ENCODE results near the gene ITGAD.

Gene ITGAD

DNA sequence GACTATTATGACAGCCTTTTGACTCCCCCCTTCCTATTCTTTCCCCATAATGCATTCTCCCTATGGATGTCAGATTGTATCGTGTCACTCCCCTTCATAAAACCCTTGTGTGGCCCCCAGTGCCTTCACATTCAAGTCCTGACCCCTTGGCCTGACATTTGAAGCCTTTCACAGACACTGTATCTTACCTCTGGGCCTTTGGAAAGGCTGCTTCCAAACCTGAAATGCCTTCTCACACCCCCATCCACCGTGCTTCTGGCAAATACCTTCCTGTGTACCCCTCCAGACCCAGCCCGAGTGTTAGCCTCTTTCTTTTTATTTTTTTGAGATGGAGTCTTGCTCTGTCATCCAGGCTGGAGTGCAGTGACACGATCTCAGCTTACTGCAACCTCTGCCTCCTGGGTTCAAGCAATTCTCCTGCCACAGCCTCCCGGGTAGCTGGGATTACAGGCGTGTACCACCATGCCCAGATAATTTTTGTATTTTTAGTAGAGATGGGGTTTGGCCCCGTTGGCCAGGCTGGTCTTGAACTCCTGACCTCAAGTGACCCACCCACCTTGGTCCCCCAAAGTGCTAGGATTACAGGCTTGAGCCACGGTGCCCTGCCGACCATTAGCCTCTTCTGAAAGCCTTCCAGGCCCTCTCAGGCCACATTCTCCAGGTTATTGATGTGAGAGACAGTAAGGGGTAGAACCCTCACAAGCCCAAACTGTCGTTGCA, 68.2 kb downstream of the ITGAD start:
- H3K27ac Mint-ChIP-seq, result peak overlapping the region; percentile 47
- DNase-seq, result no peak
- no peaks in the 10 kb centered on the region for H3K27me3 Mint-ChIP-seq
- no peak overlapping the region for H3K4me3 Mint-ChIP-seq
- peaks cover 63% of the 10 kb centered on the region for H3K36me3 Mint-ChIP-seq (ENCODE audit: low read depth)
- peaks cover 33% of the 10 kb centered on the region for H3K4me1 Mint-ChIP-seq (ENCODE audit: low read depth)
- no peaks in the 10 kb centered on the region for H3K9me3 Mint-ChIP-seq

DNA sequence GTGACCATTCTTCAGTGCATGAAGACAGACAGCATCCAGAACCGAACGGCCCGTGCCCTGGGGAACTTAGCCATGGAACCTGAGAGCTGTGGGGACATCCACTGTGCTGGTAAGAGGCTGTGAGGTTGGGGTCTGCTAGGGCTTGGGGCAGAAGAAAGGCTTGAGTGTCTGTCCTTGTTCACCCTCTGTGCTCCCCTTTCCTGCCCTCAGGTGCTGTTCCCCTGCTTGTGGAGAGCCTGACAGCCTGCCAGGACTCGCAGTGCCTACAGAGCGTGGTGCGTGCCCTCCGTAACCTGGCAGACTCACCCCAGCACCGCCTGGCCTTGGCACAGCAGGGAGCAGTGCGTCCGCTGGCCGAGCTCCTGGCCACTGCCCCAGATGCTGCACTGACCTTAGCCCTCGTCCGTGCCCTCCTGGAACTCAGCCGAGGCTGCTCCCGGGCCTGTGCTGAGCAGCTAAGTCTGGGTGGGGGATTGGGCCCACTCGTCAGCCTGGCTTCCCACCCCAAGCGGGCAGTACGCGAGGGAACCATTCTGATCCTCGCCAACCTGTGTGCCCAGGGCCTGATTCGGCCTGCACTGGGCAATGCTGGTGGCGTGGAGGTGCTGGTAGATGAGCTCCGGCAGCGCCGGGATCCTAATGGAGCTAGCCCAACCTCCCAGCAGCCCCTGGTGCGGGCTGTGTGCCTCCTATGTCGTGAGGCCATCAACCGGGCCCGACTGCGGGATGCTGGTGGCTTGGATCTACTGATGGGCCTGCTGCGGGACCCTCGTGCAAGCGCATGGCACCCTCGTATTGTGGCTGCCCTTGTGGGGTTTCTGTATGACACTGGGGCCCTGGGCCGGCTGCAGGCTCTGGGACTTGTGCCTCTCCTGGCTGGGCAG, 69.0 kb downstream of the ITGAD start:
- Mint-ChIP-seq H3K4me3 (no peak overlapping the region), H3K4me1 (ENCODE audit: low read depth) (peaks cover 30% of the 10 kb centered on the region), H3K36me3 (ENCODE audit: low read depth) (peaks cover 61% of the 10 kb centered on the region), H3K9me3 (no peaks in the 10 kb centered on the region), H3K27me3 (no peaks in the 10 kb centered on the region), H3K27ac (no peak overlapping the region)
- DNase-seq, result no peak

DNA sequence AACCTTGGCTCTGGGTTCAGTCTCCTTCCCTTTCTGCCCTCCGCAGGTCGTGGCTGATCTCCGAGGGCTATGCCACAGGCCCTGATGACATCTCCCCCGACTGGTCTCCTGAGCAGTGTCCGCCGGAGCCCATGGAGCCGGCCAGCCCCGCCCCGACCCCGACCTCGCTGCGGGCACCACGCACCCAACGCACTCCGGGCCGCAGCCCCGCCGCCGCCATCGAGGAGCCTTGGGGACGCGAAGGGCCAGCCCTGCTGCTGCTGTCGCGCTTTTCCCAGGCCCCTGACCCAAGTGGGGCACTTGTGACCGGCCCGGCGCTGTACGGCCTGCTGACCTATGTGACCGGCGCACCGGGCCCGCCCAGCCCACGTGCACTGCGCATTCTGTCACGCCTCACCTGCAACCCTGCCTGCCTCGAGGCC, 71.2 kb downstream of the ITGAD start:
- H3K9me3 Mint-ChIP-seq, result no peaks in the 10 kb centered on the region
- H3K27me3 Mint-ChIP-seq, result no peaks in the 10 kb centered on the region
- no peak overlapping the region for H3K27ac Mint-ChIP-seq
- peaks cover 30% of the 10 kb centered on the region for H3K4me1 Mint-ChIP-seq (ENCODE audit: low read depth)
- no peak overlapping the region for H3K4me3 Mint-ChIP-seq
- DNase-seq, result no peak
- peaks cover 50% of the 10 kb centered on the region for H3K36me3 Mint-ChIP-seq (ENCODE audit: low read depth)

DNA sequence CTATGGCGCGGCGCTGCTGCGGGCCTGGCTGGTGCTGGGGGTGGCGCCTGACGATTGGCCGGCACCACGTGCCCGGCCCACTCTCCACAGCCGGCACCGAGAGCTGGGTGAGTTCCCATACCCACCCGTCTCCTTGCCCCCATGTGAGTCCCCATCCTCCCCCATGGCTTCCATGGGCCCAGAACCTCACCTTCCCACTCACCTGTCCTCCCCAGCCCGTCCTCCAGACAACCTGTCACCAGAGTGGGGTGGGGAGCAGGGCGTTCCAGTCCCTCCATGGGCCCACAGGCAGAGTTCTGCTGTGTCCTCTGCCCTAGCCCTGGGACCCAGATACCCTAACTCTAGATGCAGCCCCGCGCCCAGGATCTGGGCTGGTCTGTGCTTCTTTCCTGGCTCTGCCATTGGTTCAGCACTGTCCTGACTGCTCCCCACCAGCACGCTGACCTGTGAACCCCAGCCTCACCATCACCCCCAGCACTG, 71.7 kb downstream of the ITGAD start:
- Mint-ChIP-seq H3K36me3 (ENCODE audit: low read depth) (peaks cover 50% of the 10 kb centered on the region), H3K4me1 (ENCODE audit: low read depth) (peaks cover 29% of the 10 kb centered on the region), H3K9me3 (no peaks in the 10 kb centered on the region), H3K27ac (no peak overlapping the region), H3K27me3 (no peaks in the 10 kb centered on the region), H3K4me3 (no peak overlapping the region)
- no peak for DNase-seq

DNA sequence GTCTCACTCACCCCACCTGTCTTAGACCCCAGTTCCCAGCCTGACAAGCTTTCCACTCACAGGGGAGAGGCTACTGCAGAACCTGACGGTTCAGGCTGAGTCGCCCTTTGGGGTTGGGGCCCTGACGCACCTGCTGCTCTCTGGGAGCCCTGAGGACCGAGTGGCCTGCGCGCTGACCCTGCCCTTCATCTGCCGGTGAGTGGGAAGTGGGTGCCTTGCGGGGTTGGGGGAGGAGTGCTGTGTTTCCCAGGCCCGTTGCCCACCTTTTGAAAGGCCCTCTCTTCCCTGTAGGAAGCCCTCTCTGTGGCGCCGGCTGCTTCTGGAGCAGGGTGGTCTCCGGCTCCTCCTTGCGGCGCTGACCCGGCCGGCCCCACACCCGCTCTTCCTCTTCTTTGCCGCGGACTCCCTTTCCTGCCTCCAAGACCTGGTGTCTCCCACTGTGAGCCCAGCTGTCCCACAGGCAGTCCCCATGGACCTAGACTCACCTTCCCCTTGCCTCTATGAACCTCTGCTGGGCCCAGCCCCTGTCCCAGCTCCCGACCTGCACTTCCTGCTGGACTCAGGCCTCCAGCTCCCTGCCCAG, 72.7 kb downstream of the ITGAD start:
- no peak overlapping the region for H3K27ac Mint-ChIP-seq
- H3K4me1 Mint-ChIP-seq (ENCODE audit: low read depth), result peaks cover 20% of the 10 kb centered on the region
- DNase-seq, result no peak
- peaks cover 50% of the 10 kb centered on the region for H3K36me3 Mint-ChIP-seq (ENCODE audit: low read depth)
- H3K4me3 Mint-ChIP-seq, result no peak overlapping the region
- H3K27me3 Mint-ChIP-seq, result no peaks in the 10 kb centered on the region
- H3K9me3 Mint-ChIP-seq, result no peaks in the 10 kb centered on the region

DNA sequence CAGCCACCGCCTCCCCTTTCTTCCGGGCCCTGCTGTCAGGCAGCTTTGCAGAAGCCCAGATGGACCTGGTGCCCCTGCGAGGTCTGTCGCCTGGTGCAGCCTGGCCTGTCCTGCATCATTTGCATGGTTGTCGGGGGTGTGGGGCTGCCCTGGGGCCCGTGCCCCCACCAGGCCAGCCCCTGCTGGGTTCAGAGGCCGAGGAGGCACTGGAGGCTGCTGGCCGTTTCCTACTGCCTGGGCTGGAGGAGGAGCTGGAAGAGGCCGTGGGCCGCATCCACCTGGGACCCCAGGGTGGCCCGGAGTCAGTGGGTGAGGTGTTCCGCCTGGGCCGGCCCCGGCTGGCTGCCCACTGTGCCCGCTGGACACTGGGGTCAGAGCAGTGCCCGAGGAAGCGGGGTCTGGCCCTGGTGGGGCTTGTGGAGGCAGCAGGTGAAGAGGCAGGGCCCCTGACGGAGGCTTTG, 73.3 kb downstream of the ITGAD start:
- Mint-ChIP-seq H3K27ac (peak overlapping the region; percentile 78), H3K36me3 (ENCODE audit: low read depth) (peaks cover 50% of the 10 kb centered on the region), H3K27me3 (peaks cover 5% of the 10 kb centered on the region), H3K4me3 (no peak overlapping the region), H3K4me1 (ENCODE audit: low read depth) (peaks cover 16% of the 10 kb centered on the region), H3K9me3 (no peaks in the 10 kb centered on the region)
- DNase-seq, result no peak

DNA sequence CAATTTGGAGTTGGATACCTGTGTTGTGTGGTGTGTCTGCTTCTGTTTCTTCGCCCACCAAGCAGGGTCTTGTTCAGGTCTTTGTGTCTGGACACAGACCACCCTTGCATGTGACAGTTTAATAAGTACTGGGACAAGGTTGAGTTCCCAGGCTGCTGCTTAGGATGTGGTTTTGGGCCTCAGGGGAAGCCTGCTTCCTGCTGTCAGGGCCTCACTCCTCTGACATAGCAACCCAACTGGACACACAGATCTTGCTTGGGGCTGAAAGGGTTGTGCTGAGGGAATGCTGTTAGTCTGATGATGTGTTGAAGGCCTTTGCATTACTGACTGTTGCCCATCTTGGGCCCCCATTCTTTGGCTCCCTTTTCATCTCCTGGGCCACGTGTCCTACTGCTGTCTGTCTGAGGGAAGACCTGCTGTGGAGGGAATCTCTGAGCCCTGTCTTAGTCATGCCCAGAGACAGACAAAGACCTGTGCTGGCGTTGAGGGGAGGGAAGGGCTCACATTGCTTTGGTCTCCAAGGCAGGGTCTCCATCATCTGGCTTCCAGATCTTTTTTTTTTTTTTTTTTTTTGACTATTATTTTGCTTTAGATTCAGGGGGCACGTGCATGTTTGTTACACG, 74.1 kb downstream of the ITGAD start:
- DNase-seq, result no peak
- Mint-ChIP-seq H3K36me3 (ENCODE audit: low read depth) (peaks cover 47% of the 10 kb centered on the region), H3K27me3 (peaks cover 7% of the 10 kb centered on the region), H3K4me3 (no peak overlapping the region), H3K27ac (peak overlapping the region; percentile 78), H3K9me3 (no peaks in the 10 kb centered on the region), H3K4me1 (ENCODE audit: low read depth) (peaks cover 16% of the 10 kb centered on the region)

DNA sequence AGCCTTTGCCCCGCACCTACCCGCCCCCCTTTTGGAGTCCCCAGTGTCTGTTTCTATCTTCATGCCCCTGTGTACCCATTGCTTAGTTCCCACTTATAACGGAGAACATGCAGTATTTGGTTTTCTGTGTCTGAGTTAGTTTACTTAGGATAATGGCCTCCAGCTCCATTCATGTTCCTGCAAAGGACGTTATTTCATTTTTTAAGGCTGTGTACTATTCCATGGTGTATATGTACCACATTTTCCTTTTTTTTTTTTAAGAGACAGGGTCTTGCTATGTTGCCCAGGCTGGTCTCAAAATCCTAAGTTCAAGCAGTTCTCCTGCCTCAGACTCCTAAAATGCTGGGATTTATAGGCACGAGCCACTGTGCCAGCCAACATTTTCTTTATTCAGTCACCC, 74.7 kb downstream of the ITGAD start:
- H3K4me1 Mint-ChIP-seq (ENCODE audit: low read depth), result peaks cover 21% of the 10 kb centered on the region
- no peaks in the 10 kb centered on the region for H3K9me3 Mint-ChIP-seq
- H3K36me3 Mint-ChIP-seq (ENCODE audit: low read depth), result peaks cover 41% of the 10 kb centered on the region
- no peak overlapping the region for H3K4me3 Mint-ChIP-seq
- no peak overlapping the region for H3K27ac Mint-ChIP-seq
- H3K27me3 Mint-ChIP-seq, result peaks cover 13% of the 10 kb centered on the region
- no peak for DNase-seq

DNA sequence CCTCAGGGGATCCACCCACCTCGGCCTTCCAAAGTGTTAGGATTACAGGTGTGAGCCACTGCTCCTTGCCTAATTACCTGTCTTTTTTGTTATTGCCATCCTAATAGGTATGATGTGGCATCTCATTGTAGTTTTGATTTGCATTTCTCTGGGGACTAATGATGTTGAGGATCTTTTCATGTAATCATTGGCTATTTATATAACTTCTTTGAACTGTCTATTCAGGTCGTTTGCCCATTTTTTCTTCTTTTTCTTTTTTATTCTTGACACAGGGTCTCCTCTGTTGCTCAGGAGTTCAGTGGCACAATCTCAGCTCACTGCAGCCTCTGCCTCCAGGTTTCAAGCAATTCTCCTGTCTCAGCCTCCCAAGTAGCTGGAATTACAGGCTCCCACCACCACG, 77.5 kb downstream of the ITGAD start:
- Mint-ChIP-seq H3K27me3 (peaks cover 24% of the 10 kb centered on the region), H3K9me3 (no peaks in the 10 kb centered on the region), H3K36me3 (ENCODE audit: low read depth) (peaks cover 17% of the 10 kb centered on the region), H3K4me1 (ENCODE audit: low read depth) (peaks cover 22% of the 10 kb centered on the region), H3K27ac (no peak overlapping the region), H3K4me3 (no peak overlapping the region)
- DNase-seq, result no peak

DNA sequence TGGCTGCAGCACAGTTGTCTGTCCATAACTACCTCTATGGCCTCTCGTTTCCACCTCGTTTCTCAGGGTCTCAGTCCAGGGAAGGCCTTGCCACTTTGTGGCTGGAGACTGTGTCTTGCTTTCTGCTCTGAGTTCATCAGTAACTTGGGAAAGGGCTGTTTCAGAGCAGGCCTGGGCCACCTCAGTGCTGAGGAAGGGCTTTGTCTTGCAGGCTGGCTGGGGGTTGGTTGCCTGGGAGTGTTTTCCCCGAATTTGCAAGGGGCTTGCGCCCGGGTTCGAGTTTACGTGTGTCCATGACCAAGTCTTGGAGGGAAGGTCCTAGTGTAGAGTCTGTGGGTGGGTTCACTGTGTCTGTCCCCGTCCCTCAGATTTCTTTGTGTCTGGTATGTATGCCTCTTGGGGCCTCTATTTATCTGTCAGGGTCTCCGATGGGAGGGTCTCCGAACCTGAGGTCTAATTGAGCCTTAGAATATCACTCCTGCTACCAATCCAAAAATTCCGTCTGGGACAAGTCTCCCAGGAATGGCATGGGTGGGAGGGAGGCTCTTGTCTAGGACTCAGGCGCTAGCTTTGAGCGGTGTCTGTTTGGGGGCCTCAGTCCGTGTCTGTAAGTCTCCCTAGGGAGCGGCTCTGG, 78.2 kb downstream of the ITGAD start:
- no peaks in the 10 kb centered on the region for H3K9me3 Mint-ChIP-seq
- no peak for DNase-seq
- H3K4me3 Mint-ChIP-seq, result no peak overlapping the region

DNA sequence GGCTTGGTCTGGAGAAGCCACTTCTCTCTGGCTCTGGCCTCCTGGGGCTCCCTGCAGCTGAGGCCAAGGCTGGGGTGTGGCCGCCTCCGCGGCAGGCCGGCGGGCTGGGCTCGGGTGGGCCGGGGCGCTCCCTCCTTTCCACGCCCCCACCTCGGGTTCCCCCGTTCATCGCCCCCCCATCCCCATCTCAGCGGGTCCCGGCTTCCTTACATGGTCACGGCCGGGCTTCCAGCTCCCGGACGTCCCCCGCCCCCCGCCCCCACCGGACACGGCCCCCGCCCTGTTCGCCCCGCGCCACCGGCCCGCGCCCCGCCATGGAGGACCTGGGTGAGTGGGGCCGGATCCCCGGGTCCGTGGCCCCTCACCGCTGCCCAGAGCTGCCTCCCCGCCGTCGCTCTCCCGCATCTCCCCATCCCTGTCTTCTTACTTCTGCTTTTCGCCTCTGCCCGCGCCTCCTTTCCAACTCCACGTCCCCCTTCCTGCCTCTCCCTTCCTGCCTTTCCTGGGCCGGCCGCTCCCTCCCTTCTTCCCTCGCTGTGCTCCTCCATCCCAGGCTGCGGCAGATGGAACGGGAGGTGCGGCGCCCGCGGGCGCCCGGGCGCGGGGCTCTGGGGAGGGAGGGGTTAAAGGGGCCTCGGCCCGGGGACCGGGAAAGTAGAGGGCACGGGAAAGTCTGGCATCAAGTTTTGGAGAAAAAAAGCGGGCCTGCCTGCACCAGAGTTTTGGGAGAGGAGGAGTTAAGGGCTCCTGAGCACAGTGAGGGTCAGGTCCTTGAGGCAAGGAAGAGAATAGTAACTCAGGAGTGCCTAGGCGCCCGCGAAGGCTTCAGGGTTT, 79.0 kb downstream of the ITGAD start, which contains the start of gene TGFB1I1:
TSS of gene TGFB1I1 (plus strand) at position 278 of the 834 bp plus-strand sequence. CDS start at position 315, 37 bp downstream.
- Mint-ChIP-seq H3K27ac (no peak within 1 kb of the TSS), H3K27me3 (peaks cover 33% of the 10 kb centered on the region), H3K4me3 (peak within 1 kb of the TSS; percentile 70), H3K4me1 (ENCODE audit: low read depth) (peaks cover 29% of the 10 kb centered on the region), H3K36me3 (ENCODE audit: low read depth) (peaks cover 5% of the 10 kb centered on the region), H3K9me3 (no peaks in the 10 kb centered on the region)
- no peak for DNase-seq

More for the DNA sequence above, 78.2 kb downstream of the ITGAD start:
- H3K27ac Mint-ChIP-seq, result no peak overlapping the region
- peaks cover 28% of the 10 kb centered on the region for H3K4me1 Mint-ChIP-seq (ENCODE audit: low read depth)
- H3K27me3 Mint-ChIP-seq, result peaks cover 31% of the 10 kb centered on the region
- H3K36me3 Mint-ChIP-seq (ENCODE audit: low read depth), result peaks cover 10% of the 10 kb centered on the region

DNA sequence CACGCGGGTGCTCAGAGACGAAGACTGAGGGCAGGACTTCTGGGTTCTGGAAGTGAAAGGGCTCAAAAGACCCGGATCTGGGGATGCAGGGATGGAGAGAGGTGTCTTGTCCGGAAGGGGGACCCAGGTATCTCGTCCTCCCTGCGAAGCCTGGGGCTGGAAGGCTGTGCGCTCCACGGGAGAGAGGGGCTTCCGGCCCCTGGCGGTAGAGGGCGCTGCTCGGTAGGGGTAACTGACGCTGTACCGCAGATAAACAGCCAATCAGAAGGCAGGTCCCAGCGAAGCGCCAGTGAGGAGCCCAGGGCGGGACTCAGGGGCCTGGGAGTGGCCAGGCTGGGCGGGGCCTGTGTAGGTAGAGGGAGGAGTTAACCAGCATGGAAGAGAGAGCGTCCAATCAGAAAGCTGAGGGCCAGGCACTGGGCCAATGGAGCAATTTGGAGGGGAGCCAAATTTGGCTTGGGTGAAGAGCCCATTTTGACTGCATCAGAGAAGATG, 79.6 kb downstream of the ITGAD start:
- peak; percentile 60 for DNase-seq
- Mint-ChIP-seq H3K9me3 (no peaks in the 10 kb centered on the region), H3K4me1 (ENCODE audit: low read depth) (peaks cover 29% of the 10 kb centered on the region), H3K27ac (no peak overlapping the region), H3K36me3 (ENCODE audit: low read depth) (no peaks in the 10 kb centered on the region), H3K27me3 (peaks cover 33% of the 10 kb centered on the region), H3K4me3 (peak overlapping the region; percentile 70)
